Measurements from ENCODE around the gene PTPRT. TPM values are rescaled to one million over a fixed set of nuclear protein-coding genes. Genes with fewer than 3 reads are reported as not detected.
"Not testable (repeated sequence)": the region's sequence is repeated elsewhere in the genome, so short reads cannot be mapped to it uniquely, and the experiment has no call there.

PTPRT gene
- total and polyA plus RNA-seq, 7 donors = under 0.01 to 0.09 (median 0.03) TPM; not detected in 1

GRCh38 chr20:42252116-42252515, 937.6 kb downstream of the PTPRT start:
- ATAC-seq (no peak), DNase-seq (no peak)
- no peaks in the 10 kb centered on the region for H3K36me3 ChIP-seq (ENCODE audit: insufficient read depth in 1 of 2, low read depth in 1 of 2)
- no peaks in the 10 kb centered on the region for H3K4me1 ChIP-seq
- H3K27ac ChIP-seq = no peak overlapping the region
- H3K4me3 ChIP-seq = no peak overlapping the region
- TF ChIP-seq CTCF (IDR thresholded peaks at IDR 0.05) = no peak
- 69 to 81% (median 74%) methylated on average over 4 of the region's 4 CpGs for WGBS, 3 donors
- intact Hi-C loops (cut with DNase I) = no loop called here
- no peaks in the 10 kb centered on the region for H3K9me3 ChIP-seq
- H3K27me3 ChIP-seq (ENCODE audit: insufficient read depth in 3 of 3, low read length in 2 of 3) = no peaks in the 10 kb centered on the region

- no peak for DNase-seq
- Histone ChIP-seq H3K4me3 (no peak overlapping the region), H3K27ac (no peak overlapping the region), H3K9me3 (no peaks in the 10 kb centered on the region), H3K27me3 (ENCODE audit: insufficient read depth in 3 of 3, low read length in 2 of 3) (peaks cover 0 to 1% (median 0%) of the 10 kb centered on the region in 3 donors), H3K4me1 (no peaks in the 10 kb centered on the region), H3K36me3 (ENCODE audit: insufficient read depth in 1 of 2, low read depth in 1 of 2) (no peaks in the 10 kb centered on the region)
- WGBS, 3 donors = 46 to 58% (median 53%) methylated on average over 14 of the region's 14 CpGs
- ATAC-seq = no peak
- no peak for TF ChIP-seq CTCF (IDR thresholded peaks at IDR 0.05)
- intact Hi-C loops (cut with DNase I) = no loop called here
These were observed 970.9 kb downstream of the PTPRT start for GRCh38 chr20:42218621-42219374.

GRCh38 chr20:42214074-42214473, 975.6 kb downstream of the PTPRT start:
- intact Hi-C loops (cut with DNase I) = no loop called here
- ATAC-seq (no peak), DNase-seq (no peak)
- no peaks in the 10 kb centered on the region for H3K4me1 ChIP-seq
- TF ChIP-seq CTCF (IDR thresholded peaks at IDR 0.05) = no peak
- H3K4me3 ChIP-seq = no peak overlapping the region
- no peak overlapping the region for H3K27ac ChIP-seq
- H3K27me3 ChIP-seq (ENCODE audit: insufficient read depth in 3 of 3, low read length in 2 of 3) = no peaks in the 10 kb centered on the region
- WGBS, 3 donors = 67 to 69% (median 68%) methylated on average over 2 of the region's 2 CpGs
- no peaks in the 10 kb centered on the region for H3K36me3 ChIP-seq (ENCODE audit: insufficient read depth in 1 of 2, low read depth in 1 of 2)
- no peaks in the 10 kb centered on the region for H3K9me3 ChIP-seq

- H3K4me3 ChIP-seq = no peak overlapping the region
- intact Hi-C loops (cut with DNase I) = no loop called here
- no peak for DNase-seq
- no peak overlapping the region for H3K27ac ChIP-seq
- H3K4me1 ChIP-seq = no peaks in the 10 kb centered on the region
- H3K27me3 ChIP-seq (ENCODE audit: insufficient read depth in 3 of 3, low read length in 2 of 3) = no peaks in the 10 kb centered on the region
- H3K9me3 ChIP-seq = no peaks in the 10 kb centered on the region
- no peak for ATAC-seq
- no peak for TF ChIP-seq CTCF (IDR thresholded peaks at IDR 0.05)
- H3K36me3 ChIP-seq (ENCODE audit: insufficient read depth in 1 of 2, low read depth in 1 of 2) = no peaks in the 10 kb centered on the region
- WGBS, 3 donors = 27 to 33% (median 30%) methylated on average over 3 of the region's 3 CpGs
These were observed 977.3 kb downstream of the PTPRT start for GRCh38 chr20:42212391-42212790.

GRCh38 chr20:42206557-42206956, 983.1 kb downstream of the PTPRT start:
- intact Hi-C loops (cut with DNase I) = loop anchor here in 1 of 2 donors (10.0 kb wide), 1 partner anchor 978 kb away; the partner anchor contains the start of gene PTPRT
- ATAC-seq = not testable (repeated sequence)
- 51 to 76% (median 70%) methylated on average over 5 to 14 of the region's 15 CpGs for WGBS, 3 donors

More at GRCh38 chr20:42206557-42206956, 983.1 kb downstream of the PTPRT start:
- H3K27me3 ChIP-seq (ENCODE audit: insufficient read depth in 3 of 3, low read length in 2 of 3); DNase-seq; H3K9me3 ChIP-seq; H3K36me3 ChIP-seq (ENCODE audit: insufficient read depth in 1 of 2, low read depth in 1 of 2); H3K27ac ChIP-seq; H3K4me3 ChIP-seq; H3K4me1 ChIP-seq: not testable (repeated sequence)
